GM12864 (cell line): ENCODE results near the gene CDHR4.
"Not testable (repeated sequence)": the region's sequence is repeated elsewhere in the genome, so short reads cannot be mapped to it uniquely, and the experiment has no call there.

Experiments used
- DNase-seq: peaks from one replicate; pipeline ENCODE4 v3.0.0-alpha.2; 2011; ENCODE audit warnings: low read depth
- H3K4me3 ChIP-seq: 2 replicates; pipeline ENCODE4 v1.5.1; 2011; ENCODE audit warnings: mild to moderate bottlenecking, low read depth, low read length, control low read depth
- CTCF ChIP-seq: IDR thresholded peaks from 2 replicates; pipeline ENCODE4 v1.5.1; 2011; ENCODE audit warnings: low read depth, mild to moderate bottlenecking, moderate library complexity, low read length, control low read depth, inconsistent platforms; ENCODE audit errors: missing control alignments

CDHR4 gene

GRCh38 chr3:49839193-49839809 is 39.6 kb upstream of the CDHR4 start:
- DNase-seq: peak; percentile 38
- no peak overlapping the region for H3K4me3 ChIP-seq

GRCh38 chr3:49831341-49831740 is 31.7 kb upstream of the CDHR4 start:
- H3K4me3 ChIP-seq: no peak overlapping the region
- no peak for TF ChIP-seq CTCF
- no peak for DNase-seq

More at GRCh38 chr3:49839193-49839809, 39.6 kb upstream of the CDHR4 start:
- peak; percentile 86 for TF ChIP-seq CTCF

- no peak overlapping the region for H3K4me3 ChIP-seq
- TF ChIP-seq CTCF: no peak
- no peak for DNase-seq
Observed at GRCh38 chr3:49826016-49826415, 26.3 kb upstream of the CDHR4 start.

GRCh38 chr3:49823131-49823530 is 23.5 kb upstream of the CDHR4 start:
- H3K4me3 ChIP-seq, DNase-seq: not testable (repeated sequence)

GRCh38 chr3:49813497-49814174 is 14.0 kb upstream of the CDHR4 start, which contains the start of gene UBA7:
UBA7 (minus strand) TSS chr3:49813953; CDS start chr3:49813787, 166 bp downstream.
- TF ChIP-seq CTCF: no peak
- peak within 1 kb of the TSS; percentile 70 for H3K4me3 ChIP-seq
- DNase-seq: no peak

GRCh38 chr3:49812916-49813496 is 13.3 kb upstream of the CDHR4 start:
- TF ChIP-seq CTCF: no peak
- DNase-seq: no peak
- H3K4me3 ChIP-seq: peak overlapping the region; percentile 70

GRCh38 chr3:49807431-49808114 is 7.9 kb upstream of the CDHR4 start:
- H3K4me3 ChIP-seq: no peak overlapping the region
- DNase-seq: no peak
- no peak for TF ChIP-seq CTCF
